NCI-H774 (cell line): ENCODE measurements around the gene RASA2.
"Not testable (repeated sequence)": the region's sequence is repeated elsewhere in the genome, so short reads cannot be mapped to it uniquely, and the experiment has no call there.

Source experiments
- DNase-seq: peaks from one replicate; lab custom pipeline; 2025; lab: John Stamatoyannopoulos, UW

The RASA2 gene

GRCh38 chr3:141457624-141458236 is 29.1 kb upstream of the RASA2 start:
- no peak for DNase-seq

DNA sequence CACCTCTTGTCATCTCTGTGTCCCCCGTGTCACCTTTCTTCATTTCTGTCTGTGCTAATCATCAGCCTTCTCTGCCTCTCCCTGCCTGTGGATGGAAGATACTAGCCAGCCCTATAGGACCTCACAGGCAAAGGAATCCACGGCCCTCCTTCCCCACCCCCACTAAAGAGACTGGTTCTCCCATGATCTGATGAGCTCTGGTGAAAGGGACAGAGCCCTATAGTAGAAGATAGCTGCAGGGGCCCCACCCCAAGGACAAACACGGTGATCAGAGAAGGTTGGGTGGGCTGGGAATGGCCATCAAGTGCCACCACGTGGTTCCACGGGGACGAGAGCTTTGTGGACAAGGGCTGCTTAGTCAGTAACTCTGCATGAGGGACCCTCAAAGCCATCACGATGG is 27.8 kb upstream of the RASA2 start:
- DNase-seq, result no peak

DNA sequence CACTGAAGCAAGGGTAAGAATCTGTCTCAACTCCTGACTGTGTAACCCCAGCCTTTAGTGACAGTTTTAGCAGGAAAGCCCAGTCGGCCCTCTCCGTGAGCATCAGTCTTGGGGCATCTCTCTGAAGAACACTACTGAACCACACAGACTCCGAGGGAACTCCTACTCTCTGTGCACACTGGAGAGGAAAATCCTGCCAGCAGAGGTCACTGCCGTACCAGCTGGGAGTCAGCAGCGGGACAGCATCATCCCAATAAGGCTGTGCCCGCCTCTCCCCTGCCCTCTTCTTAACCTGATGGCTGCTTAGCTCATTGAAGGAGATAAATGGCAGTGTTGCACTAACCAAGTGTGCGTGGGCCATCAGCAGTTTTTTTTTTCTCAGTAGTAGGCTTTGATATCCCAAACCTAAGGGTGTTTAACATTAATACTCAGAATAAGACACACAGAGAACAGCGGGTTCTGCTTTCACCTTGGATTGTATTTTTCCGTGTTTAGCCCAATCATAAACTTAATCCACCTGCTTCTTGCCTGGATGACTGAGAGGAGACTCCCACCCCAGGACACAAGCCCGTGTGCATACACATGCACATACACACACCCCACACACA is 26.6 kb upstream of the RASA2 start:
- peak; percentile 70 for DNase-seq

DNA sequence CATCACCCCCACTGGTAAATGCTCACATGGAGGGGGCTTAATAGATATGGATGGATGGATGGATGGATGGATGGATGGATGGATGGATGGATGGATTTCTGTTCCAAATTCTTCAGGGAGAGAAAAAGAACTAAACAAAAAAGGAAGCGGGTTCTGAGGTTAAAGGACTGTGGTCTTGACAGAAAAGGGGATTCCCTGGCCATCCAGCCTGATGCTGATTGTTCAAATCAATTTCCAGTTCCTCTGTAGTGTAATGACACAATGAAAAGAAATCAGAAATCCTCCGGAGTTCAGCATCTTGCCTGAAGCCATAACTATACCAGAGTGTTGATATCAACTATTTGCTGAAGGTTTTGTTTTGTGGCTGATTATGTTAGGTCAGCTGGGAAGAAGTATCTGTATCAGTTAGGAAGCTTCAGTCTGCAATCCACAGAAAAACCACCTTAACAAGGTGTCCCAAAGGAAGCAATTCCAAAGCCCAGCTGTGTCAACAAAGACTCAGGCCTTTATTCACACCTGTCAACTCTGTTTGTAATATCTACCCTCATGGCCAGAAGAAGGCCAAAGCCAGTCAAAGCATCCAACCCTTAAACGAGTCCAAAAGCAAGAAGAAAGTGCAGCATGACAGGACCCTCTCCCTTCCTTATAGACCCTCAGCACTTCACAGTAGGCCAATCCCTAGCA is 24.5 kb upstream of the RASA2 start:
- peak; percentile 49 for DNase-seq

DNA sequence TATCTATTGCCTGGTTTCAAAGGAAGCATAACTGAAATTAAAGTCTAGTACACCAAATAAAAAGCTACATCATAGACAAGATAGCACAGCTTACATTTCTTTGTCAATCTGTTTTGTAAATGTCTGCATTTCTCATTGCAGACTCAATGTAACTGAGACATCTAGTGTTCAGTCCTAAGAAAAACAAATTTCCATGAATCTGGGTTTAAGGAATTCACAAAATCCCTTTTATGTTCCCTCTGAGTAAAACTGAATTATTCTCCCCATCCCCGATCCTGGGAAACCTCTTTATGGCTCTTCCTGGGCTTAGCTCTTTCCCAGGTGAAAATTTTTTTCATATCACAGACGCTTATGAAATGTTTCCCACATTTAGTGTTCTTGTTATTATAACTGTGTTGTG is 21.6 kb upstream of the RASA2 start:
- no peak for DNase-seq

DNA sequence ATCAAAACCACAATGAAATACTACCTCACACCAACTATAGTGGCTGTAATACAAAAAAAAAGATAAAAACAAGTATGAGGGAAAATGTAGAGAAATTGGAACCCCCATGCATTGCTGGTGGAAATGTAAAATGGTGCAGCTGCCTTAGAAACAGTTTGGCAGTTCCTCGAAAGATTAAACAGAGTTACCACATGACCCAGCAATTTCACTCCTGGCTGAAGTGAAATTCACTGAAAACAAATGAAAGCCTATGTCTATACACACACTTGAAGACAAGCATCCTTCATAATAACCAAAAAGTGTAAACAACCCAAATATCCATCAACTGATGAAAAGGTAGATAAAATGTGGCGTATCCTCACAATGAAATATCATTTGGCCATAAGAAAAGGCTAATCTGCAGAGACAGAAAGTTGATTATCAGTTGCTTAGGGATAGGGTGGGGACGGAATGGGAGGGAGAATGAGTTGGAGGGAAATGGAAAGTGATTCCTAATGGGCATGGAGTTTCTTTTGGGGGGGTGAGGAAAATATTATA is 20.1 kb upstream of the RASA2 start:
- no peak for DNase-seq

GRCh38 chr3:141469720-141470119 is 17.1 kb upstream of the RASA2 start:
- no peak for DNase-seq

DNA sequence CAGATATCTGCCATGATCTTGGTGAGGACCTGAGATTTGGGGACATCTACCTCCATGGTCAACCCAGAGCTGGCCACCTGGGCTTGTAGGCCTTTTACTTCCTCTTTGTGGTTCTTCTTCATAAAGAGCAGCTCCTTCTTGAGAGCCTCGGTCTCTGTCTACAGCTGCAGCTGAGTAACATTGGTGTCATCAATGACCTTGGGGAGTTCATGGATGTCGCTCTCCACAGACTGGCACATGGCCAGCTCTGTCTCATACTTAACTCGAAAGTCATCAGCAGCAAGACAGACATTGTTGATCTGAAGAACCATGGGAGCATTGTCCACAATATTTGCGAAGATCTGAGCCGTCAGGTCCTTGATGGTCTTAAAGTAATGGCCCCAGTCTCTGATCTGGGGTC is 15.7 kb upstream of the RASA2 start:
- DNase-seq, result no peak

GRCh38 chr3:141476033-141476432 is 10.8 kb upstream of the RASA2 start:
- DNase-seq, result no peak

- DNase-seq, result no peak
Measured at GRCh38 chr3:141477224-141477623, 9.6 kb upstream of the RASA2 start.

DNA sequence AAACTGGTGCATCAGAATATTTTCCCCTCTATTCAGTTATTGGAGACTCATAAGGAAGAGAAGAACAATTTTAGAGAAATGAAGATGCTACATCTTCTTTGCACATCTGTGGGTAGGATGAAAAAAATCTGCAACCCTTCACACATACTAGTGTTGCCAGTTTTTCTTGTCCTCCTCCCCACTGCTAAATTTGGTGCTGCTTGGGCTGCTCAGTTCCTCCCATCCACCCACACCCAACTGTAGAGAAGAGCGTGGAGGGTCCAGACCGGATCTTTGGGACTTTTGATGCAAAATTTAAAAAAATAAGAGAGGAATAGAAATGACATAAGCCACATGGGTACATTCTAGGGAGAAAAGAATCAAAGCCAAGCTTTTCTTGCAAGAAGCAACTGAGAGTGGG is 8.7 kb upstream of the RASA2 start:
- no peak for DNase-seq

GRCh38 chr3:141478840-141479239 is 8.0 kb upstream of the RASA2 start:
- not testable (repeated sequence) for DNase-seq

DNA sequence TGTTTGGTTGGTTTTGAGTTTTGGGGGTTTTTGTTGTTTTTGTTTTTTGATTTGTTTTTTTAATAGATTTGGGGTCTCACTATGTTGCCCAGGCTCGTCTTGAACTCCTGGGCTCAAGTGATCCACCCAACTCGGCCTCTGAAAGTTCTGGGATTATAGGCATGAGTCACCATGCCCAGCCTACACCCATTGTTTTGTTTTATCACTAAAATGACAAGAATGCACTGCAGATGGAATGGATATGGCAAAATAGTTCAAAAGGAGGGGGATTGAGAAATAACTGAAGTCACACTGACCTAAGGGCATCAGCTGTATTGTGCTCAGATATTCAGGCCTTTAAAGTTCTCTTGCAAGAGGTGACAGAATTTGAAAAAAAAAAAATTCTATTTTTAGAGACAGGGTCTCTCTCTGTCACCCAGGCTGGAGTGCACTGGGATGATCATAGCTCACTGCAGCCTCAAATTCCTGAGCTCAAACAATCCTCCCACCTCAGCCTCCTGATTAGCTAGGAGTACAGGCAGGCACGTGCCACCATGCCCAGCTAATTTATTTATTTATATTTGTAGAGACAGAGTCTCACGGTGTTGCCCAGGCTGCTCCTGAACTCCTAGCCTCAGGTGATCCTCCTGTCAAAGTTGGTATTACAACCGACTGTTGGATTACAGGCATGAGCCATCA is 4.4 kb upstream of the RASA2 start:
- no peak for DNase-seq

DNA sequence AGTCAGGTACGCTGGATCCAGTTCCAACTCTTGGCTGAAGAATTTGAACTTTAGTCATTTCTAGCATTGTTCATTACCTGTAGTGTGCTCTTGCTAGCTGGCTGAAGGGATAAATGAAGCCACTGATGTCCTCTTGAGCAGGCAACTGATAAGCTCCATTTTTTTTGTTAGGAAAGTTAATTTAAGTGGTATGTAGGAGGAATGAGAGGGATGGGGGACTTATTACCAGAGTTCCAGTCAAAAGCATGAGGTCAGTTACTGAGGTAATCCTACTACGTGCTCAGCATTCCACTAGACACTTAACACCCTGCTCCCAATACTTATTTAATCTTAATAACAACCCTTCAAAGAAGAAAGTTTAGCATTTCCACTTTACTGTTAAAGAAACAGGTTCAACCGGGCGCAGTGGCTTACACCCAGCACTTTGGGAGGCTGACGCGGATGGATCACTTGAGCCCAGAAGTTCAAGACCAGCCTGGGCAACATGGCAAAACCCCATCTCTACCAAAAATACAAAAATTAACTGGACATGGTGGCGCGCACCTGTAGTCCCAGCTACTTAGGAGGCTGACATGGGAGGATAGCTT is 2.0 kb upstream of the RASA2 start:
- DNase-seq, result no peak

DNA sequence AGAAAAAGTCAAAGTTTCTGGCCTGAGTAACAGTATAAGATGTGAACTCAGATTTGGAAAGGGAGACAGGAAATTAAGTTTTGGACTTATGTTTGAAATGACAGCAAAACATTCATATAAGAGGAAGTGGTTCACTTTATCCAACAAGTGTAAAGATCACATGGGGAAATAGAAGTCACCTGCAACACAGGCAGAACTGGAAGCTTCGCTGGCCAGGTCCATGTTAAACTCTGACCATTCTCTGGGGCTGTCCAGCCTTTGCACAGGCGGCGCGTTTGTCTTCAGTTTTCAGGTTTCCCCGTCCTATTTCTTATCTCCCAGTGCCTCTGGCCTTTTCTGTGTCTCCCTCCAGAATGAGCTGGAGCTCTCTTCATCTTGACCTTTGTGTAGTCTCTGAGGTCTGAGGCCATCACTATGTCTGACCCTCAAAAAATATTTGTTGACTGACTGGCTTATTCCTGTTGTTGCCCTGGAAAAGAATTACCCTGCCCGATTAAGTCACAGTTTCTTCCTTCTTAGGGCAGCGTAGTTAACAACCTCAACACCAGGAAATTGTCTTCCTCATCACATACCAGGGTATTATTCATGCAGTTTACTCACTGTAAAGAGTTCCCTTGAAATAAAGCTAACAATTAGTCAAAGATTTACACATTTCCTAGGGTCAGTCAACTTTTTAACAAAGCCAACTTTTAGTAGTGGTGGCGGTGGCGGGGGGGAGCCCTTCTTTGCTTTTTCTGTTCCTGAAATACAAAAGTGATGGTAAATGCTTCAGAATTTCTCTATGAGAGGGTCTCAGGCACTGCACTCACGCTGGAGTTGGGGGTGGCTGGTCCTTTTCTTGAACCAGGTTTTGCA is 959 bp upstream of the RASA2 start:
- DNase-seq, result no peak

DNA sequence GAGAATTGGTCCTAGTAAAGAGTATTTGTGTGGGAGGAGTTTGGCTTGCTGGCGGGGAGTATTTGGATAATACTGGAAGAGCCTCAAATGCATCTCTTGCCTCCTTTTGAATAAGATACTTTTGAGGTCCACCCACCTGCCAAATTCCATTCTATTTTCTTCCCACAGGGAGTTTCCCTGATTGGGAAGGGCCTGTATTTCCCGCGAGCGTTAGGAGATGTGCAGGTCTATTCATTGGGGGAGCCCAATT is 406 bp upstream of the RASA2 start:
- DNase-seq, result no peak

GRCh38 chr3:141487521-141488252 is 860 bp downstream of the RASA2 start:
- DNase-seq, result peak; percentile 78

- no peak for DNase-seq
Measured at GRCh38 chr3:141489203-141489602, 2.4 kb downstream of the RASA2 start.

DNA sequence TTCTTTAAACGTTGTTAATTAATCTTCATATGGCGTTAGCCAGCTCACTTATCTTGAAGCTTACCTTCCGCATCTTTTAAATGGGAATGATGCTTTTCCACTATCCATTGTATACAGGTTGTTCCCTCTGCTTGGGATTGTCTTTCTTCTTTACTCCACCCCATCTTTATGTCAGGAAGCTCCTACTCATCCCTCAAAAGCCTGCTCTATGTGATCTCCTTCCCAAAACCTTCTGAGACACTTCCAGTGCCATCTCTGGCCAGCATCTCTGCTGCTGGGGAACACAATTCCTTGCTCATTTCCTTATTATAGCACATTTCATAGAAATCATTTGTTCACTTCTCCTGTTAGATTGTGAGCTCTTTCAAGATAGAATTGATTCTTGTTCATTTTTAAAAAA is 4.3 kb downstream of the RASA2 start:
- DNase-seq, result no peak

DNA sequence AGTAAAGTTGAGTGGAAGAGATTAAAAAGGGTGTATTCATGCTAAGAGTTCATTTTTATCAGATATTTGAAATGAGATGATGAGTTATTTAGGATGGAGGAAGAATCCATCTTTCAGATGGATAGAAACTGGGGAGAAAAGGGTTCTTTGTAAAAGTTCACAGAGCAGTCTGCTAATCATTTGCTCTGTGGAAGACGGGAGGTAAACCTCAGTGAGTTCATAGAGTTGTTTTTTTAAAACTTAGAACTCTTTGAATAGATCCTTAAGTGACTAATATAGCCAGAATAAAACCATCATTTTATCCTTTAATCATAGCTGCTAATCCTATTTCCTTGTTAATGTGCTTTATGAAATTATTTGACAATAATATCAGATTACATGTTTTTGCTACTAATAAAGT is 5.1 kb downstream of the RASA2 start:
- no peak for DNase-seq

DNA sequence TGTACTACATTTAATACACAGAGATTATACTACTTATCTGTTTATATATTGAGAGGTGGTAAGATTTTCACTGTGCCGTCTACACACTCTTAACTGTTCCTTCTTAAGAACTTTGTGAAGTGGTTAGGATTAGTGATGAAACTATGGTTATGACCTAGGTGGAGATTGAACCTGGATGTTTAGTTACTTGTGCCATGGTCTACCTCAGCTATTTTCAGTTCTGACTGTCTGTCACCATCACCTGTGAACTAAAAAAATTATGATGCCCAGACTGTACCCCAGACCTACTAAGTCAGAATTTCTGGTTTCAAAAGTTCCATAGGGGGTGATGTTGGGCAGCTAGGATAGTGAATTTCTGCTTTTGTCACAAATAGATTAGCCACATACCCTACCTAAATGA is 6.4 kb downstream of the RASA2 start:
- DNase-seq, result no peak
